Activated CD4-positive, alpha-beta T cell treated with anti-CD3 and anti-CD28 coated beads, Interleukin-2, Interleukin-4, amounts not matched to agents 100 ng/mL and 50 ng/mL, durations not matched to agents 16 hours and 8 hours (primary cell): Measurements from ENCODE around the gene ACOX1.

ENCODE experiments used
- DNase-seq: peaks from one replicate; pipeline ENCODE4 v3.0.0-alpha.2; 2020; ENCODE audit warnings: low spot score

ACOX1 gene

GRCh38 chr17:75933808-75934207, 45.2 kb downstream of the ACOX1 start:
- DNase-seq: no peak

GRCh38 chr17:75932852-75933251, 46.1 kb downstream of the ACOX1 start:
- DNase-seq: no peak

GRCh38 chr17:75931062-75931461, 47.9 kb downstream of the ACOX1 start:
- no peak for DNase-seq

GRCh38 chr17:75927286-75927922, 51.6 kb downstream of the ACOX1 start:
- DNase-seq: no peak

GRCh38 chr17:75926456-75926855, 52.5 kb downstream of the ACOX1 start:
- DNase-seq: no peak

- no peak for DNase-seq
These were observed 53.1 kb downstream of the ACOX1 start for GRCh38 chr17:75925912-75926311.

GRCh38 chr17:75925103-75925502, 53.9 kb downstream of the ACOX1 start:
- DNase-seq: no peak

- no peak for DNase-seq
These were observed 55.7 kb downstream of the ACOX1 start for GRCh38 chr17:75922963-75923874.

DNA sequence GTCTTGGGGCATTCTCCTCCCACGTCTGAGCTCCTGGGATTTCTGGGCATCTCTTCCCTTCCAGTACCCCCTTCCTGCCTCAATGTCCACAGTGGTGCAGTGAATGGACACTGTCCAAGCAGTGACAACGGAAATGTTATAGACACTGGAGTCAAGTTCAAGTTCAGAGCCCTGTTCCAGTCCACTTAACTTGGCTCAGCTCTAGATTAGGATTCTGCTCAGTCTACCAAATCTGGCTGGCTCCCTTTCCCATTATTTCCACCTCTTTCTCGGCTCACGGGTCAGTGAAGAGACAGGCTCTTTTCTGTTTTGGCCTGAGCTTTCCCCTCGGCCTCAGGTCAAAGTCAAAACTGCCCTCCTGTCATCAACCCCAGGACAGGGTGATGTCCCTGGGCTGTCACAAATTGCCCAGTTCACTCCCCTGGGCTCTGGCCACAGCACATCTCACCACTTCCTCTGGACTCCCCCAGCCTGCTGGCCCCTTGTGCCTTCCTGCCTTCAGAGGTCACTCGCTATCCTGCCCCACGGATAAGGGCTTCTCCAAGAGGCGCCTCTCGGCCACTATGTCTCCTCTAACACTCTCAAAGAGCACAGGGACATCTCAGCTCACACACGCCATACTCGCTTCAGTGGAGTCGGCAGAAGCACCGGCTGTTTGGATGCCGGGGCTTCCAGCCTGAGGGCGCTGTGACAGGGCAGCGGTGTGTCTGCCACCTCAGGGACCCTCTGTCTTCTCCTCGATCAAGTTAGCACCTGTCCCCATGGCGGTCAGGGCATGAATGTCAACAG, 56.6 kb downstream of the ACOX1 start:
- no peak for DNase-seq

DNA sequence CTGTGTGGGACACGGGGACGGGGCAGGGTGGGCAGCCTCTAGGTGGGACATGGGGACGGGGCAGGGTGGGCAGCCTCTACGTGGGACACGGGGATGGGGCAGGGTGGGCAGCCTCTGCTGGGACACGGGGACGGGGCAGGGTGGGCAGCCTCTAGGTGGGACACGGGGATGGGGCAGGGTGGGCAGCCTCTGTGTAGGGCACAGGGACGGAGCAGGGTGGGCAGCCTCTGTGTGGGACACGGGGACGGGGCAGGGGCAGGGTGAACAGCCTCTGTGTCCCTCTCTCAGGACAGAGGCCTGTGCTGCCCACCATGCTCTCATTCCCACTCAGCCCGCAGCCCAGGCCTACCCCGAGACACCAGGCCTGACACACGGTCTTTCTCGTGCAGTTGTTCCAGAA, 57.4 kb downstream of the ACOX1 start:
- no peak for DNase-seq

DNA sequence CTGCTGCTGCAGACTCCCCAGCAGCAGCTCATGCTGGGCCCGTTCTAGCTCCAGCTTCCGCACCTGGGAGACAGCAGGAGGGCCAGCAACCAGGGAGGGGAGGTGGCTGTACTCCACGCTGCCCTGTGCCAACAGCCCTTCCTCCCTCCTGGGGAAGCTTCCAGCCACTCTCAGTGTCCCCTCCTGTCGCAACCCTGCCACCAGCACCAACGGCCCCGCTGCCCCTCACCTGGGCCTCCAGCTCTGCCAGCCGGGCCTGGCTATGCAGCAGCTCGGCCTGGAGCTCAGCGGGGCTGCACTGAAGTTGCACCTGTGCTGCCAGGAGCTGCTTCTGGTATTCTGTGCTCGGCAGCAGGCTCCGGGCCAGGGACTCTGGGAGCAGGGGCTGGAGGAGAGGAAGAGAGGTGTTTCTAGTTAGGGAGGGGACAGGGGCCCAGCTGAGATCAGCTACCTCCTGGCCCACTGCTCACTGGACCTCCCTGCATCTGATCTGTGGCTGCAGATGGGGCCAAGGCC, 58.9 kb downstream of the ACOX1 start:
- DNase-seq: no peak

- DNase-seq: no peak
These were observed 59.4 kb downstream of the ACOX1 start for GRCh38 chr17:75919611-75920010.

- DNase-seq: no peak
These were observed 61.0 kb downstream of the ACOX1 start for GRCh38 chr17:75917917-75918445.

- no peak for DNase-seq
These were observed 61.6 kb downstream of the ACOX1 start for GRCh38 chr17:75917141-75917916.

- no peak for DNase-seq
These were observed 63.7 kb downstream of the ACOX1 start for GRCh38 chr17:75915268-75915667.

- DNase-seq: no peak
These were observed 64.2 kb downstream of the ACOX1 start for GRCh38 chr17:75914643-75915267.

GRCh38 chr17:75913537-75914210, 65.3 kb downstream of the ACOX1 start:
- DNase-seq: no peak

DNA sequence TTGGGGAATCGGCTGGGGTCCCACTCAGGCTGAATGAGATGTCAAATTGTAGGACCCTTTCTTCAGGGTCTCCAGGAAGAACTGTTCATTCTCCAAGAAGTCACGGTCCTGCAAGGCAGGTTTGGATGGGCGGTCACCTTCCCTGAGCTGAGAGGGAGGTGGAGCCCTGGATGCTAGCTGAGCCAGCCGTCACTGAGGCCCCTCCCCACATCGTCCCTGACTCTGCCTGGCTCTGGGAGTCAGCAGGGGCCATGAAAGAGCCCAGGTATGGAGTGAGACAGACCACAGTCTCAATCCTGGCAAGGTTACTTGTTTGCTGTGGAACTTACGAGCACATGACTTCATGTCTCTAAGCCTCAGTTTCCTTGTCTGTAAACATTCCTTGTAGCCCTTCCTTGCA, 68.3 kb downstream of the ACOX1 start:
- DNase-seq: no peak

DNA sequence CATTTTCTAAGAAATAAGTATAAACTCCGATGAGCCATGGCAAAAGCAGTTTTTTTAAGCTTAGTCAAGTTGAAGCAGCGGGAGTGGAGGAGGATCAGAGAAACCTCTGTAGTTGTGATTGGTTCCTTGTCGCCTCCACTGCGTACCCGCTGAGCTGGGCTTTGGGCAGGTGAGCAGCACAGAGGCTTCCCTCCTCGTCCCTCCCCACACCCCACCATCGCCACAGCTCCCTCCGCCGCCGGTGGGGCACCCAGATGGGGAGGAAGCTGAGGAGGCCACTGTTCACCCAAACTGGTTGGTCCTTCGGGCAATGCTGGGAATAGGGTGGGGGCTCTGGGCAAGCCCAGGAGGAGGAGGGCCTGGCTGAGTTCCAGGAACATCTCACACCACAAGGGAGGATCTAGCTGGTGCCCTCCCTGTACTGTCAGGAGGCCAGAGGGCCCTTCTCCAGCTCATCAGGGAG, 69.1 kb downstream of the ACOX1 start:
- DNase-seq: no peak
